ENCODE measurements around the gene GRHL1.

GRCh38 chr2:10007921-10008808 is 56.7 kb downstream of the GRHL1 start:
- TF ChIP-seq CTCF (IDR thresholded peaks at IDR 0.05) (no peak), EZH2 (IDR thresholded peaks at IDR 0.05; ENCODE audit: borderline replicate concordance, insufficient read depth, low read depth, low read length, poor library complexity, severe bottlenecking) (no peak)
